Lower lobe of right lung (tissue), 1 donor: ENCODE data around the gene ACTN3. TPM values are rescaled to one million over a fixed set of nuclear protein-coding genes. Genes with fewer than 3 reads are reported as not detected.

ENCODE experiments used
- total RNA-seq: library from RNA; stranded (reverse); fragmentation: NEBNext Ultra II Directional; extraction: Animal tissue kit (Norgen Biotek cat#: 25700); gene quantifications from one replicate; pipeline ENCODE4 v1.2.1, GENCODE V29; 2021
- donor health status: DM: no; HTN: yes; CAD: no; lungs with severe emphysema.

The ACTN3 gene
- total RNA-seq, 1 donor from 2014 or later: 0.24 TPM

Other genes starting within 250 kb of the ACTN3 start
- 28.7 TPM for gene CD248, start 229.9 kb upstream of the ACTN3 start, total RNA-seq
- gene RIN1, start 210.5 kb upstream of the ACTN3 start, total RNA-seq: 8.2 TPM
- gene BRMS1, start 201.8 kb upstream of the ACTN3 start, total RNA-seq: 37.8 TPM
- gene B4GAT1, start 199.3 kb upstream of the ACTN3 start, total RNA-seq: 22.6 TPM
- gene SLC29A2, start 175.1 kb upstream of the ACTN3 start, total RNA-seq: 10.6 TPM
- not detected for gene NPAS4, start 125.9 kb upstream of the ACTN3 start, total RNA-seq
- gene MRPL11, start 108.1 kb upstream of the ACTN3 start, total RNA-seq: 32.7 TPM
- 21.4 TPM for gene PELI3, start 80.0 kb upstream of the ACTN3 start, total RNA-seq
- gene DPP3, start 66.5 kb upstream of the ACTN3 start, total RNA-seq: 32.7 TPM
- 41.4 TPM for gene BBS1, start 36.3 kb upstream of the ACTN3 start, total RNA-seq
- gene ZDHHC24, start 855 bp upstream of the ACTN3 start, total RNA-seq: 14.9 TPM
- gene CTSF, start 21.7 kb downstream of the ACTN3 start, total RNA-seq: 31.2 TPM
- gene CCDC87, start 46.2 kb downstream of the ACTN3 start, total RNA-seq: 0.50 TPM
- 40.5 TPM for gene CCS, start 46.3 kb downstream of the ACTN3 start, total RNA-seq
- gene RBM14, start 69.7 kb downstream of the ACTN3 start, total RNA-seq: 93.4 TPM
- 107 TPM for gene RBM4, start 91.8 kb downstream of the ACTN3 start, total RNA-seq
- gene RBM4B, start 131.0 kb downstream of the ACTN3 start, total RNA-seq: 17.6 TPM
- gene SPTBN2, start 182.3 kb downstream of the ACTN3 start, total RNA-seq: 6.4 TPM